GM19452 (cell line): ENCODE results near the gene CCDC12.
"Not testable (repeated sequence)": the region's sequence is repeated elsewhere in the genome, so short reads cannot be mapped to it uniquely, and the experiment has no call there.

Experiments
- ATAC-seq: cut with Tn5 transposase; IDR thresholded peaks from one replicate; pipeline ENCODE4 v1.9.1; 2021; ENCODE audit not compliant: unreplicated experiment

Gene CCDC12

DNA sequence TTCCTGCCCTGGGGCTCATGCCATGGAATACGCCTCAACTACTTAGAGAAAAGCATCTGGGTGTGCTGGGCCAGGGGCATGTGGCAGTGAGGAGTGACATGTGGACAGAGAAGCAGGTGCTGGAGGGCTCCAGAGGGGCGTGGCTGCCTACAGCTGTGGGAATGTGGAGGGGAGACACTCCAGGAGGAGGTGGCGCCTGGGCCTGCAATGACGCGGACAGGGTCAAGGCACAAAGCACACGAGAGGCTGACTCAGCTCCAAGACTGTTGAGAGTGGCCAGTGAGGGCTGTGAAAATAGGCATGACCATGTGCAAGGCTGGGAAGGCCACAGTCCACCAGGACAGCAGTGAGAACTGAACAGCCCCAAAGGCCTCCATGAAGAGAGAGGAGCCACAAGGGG lies 50.5 kb downstream of the CCDC12 start:
- ATAC-seq, result no peak

DNA sequence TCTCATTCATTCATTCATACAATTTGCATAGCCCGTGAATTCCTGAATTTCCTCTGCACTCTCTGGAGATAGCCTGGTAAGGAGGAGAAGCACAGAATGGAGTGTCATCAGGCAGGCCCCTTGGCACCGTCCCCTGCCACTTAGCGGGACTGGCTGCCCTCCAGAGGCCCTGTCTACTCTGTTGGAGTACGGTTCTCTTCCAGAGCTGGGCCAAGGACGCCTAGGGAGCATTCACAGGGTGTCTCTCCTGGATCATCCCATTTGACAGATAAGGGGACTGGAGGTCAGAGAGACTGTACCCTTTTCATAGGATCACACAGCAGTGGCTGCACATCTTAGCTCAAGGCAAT lies 51.0 kb downstream of the CCDC12 start:
- ATAC-seq, result no peak

DNA sequence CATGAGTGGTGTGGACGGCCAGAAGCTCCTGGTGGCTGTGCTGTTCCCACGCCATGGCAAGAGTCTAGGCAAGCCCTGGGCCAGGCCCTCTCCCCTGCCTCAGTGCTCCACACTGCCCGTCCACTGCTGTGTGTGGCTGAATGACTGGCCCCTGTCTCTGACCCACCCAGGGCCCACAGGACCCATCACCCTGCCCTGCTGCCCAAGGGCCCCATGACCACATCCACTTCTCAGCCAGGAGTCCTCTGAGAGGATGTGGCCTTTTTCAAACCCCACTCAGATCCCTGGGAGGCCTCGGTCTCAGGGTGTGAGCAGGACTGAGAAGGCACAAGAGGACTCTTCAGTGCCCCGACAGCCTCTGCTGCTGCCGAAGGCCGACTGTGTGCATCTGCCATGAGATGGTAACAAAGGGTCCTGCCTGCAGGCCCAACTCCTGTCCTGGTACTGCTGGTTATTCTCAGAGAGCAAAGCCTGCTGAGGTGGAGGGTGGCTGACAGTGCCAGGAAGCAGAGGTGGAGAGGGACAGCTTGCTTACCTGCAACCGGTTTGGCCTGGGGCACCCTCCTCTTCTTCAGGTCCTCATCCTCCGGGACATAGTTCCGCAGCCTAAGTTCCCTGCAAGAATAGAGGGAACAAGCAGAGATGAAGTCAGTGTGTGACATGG lies 51.5 kb downstream of the CCDC12 start:
- ATAC-seq, result no peak

DNA sequence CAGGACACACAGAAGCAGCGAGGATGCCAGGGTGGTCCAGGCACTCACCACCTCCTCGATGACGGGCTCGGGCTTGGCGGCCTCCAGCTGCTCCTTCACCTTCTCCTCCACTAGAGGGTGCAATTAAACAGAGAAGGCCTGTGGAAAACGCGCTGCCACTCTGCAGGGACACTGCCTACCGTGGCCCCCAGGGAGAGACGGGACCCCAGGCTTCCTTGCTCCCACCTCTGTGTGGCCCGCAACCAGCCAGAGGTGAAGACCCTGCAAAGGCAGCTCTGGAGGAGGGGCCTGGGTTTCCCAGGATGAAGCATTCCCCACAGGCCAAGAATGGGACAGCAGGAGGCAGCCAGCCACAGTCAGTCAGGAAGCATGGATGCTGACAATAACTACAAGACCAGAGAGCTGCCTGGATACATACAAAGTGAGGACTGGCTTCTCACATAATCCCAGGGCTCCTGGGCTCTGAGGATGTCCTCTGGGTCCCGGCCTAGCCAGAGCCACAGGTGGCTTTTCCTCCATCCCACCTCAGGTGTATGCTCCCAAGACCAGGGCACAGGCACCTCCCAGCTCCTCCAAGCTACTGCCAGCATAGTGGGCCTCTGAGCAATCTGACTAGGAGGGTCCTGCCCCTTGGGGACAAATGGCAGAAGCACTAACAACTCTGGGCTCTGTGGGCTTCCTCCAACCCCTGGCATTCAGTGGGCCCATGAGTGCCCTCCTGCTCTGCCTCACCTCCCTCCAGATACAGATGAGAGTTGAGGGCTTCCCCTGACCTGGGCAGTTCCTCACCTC lies 52.8 kb downstream of the CCDC12 start:
- no peak for ATAC-seq

DNA sequence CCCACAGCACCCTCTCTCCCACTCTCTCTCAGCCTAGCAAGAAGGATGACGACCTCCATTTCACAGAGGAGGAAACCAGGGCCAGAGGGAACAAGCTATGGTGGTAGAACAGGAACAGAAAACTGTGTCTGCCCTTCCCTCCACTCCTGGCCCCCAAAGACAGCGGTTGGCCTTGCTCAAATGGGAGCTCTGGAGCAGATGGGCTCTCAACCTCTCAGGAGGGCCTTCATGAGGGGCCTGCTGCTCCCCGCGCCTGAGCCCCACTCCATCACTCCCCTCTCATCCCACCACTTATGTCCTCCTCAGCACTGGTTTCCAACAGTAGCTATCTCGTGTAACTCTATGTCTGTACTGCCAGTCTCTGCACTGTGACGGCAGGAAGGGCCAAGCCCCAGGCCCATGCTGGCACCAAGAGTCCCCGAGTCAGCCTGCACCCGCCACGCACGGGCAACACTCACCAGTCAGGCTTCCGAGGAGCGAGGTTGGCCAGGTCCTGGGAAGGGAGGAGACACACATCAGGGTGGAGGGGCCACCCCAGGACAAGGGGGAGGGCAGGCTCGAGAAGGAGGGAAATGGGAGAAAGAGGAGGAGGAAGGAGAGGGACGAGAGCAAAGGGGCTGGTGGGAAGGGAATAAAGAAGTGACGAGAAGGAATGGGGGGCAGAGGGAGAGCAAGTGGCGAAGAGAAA lies 53.5 kb downstream of the CCDC12 start:
- no peak for ATAC-seq

DNA sequence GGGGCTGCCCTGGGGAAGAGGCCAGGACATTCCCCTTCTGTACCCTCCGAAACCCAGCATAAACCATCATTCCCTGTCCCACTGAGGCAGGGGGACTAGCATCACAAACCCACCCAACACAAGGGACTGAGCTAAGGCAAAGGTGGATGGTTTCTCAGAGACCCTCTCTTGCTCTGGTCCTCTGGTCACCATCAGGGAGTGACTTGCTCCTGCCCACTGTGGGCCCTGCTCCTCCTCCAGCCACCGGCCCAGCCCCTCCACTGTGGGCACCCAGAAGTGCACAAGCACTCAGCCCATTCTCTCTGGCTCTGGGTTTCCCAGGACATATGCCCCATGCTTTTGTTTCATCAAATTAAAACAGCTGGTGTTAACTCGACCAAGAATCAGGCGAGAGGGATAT lies 54.1 kb downstream of the CCDC12 start:
- no peak for ATAC-seq

DNA sequence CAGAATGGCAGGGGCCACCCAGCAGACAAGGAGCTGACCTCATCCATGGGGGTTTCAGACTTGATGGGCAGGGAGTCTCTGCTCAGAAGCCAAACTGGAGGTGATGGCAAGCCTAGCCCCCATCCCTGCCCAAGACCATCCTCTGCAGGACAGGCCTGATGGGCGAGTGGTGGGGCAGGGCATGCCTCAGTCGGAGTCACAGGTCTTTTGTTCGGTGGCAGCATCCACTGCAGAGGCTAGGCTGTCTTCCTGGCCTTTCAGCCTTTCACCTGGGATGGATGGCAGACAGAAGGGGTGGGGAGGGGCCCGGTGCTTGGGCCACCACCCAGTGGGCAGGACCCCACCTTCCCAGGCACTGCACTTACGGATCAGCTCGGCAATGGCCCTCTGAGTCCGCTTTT lies 54.7 kb downstream of the CCDC12 start:
- no peak for ATAC-seq

DNA sequence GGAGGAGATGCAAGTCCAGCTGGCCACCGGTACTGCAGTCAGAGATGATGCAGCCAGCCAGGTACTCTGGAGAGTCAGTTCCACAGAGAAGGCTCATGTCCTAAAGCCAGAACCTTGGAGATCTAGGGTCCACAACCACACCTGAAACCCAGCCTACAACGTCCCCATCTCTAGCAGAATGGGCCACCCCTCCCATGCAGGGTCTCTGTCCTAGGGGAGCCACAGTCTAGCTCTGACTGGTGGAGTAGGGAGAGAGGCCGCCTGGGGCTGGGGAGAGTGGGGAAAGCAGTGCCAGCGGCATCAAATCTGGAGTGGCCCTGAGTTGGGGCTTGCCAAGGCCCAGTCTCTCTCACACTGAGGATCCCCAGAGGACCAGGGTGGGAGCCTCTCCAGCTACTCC lies 55.5 kb downstream of the CCDC12 start:
- ATAC-seq, result no peak

DNA sequence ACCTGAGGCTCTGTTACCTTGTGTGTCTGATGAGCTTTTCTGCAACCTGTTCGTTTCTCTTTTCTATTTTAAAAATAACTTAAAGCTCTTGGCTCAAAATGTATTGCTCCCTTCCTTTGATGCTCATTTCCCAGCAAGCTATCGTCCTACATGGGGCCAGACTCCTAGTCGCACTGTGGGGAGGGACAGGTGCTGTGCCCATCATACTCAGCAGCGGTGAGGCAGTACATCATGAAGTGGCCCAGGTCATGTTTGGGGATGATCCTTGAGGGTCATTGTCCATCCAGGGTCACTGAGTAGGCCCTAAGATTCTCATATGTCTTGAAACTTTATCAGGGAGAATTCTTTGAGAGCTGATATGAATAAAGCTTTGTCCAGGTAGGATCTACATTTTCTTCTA lies 57.9 kb downstream of the CCDC12 start:
- no peak for ATAC-seq

DNA sequence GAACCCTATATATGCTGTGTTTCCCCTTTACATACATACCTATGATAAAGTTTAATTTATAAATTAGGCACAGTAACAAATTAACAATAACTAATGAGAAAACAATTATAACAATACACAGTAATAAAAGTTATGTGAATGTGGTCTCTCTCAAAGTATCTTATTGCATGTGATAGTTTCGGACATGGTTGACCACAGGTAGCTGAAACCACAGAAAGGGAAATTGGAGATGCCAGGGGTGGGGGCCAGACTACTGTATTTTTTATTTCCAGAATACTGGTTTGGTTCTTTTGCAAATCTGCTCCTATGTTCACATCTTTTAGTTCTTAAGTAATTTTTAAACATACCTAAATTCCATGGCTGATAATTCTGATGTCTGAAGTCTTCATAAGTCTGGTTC lies 58.3 kb downstream of the CCDC12 start:
- no peak for ATAC-seq

DNA sequence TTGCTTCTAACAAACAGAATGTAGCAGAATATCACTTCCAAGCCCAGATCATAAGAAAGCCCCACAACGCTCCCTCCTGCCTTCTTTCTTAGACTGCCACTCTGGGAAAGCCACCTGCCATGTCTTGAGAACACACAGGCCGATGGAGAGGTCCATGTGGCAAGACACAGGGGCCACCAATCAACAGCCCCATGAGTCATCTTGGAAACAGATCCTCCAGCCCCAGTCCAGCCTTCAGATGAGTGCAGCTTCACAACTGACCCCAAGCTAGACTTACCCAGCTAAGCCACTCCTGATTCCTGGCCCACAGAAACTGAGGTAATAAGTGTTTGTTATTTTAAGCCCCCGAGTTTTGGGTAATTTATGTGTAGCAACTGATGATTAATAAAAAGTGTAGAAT lies 59.3 kb downstream of the CCDC12 start:
- no peak for ATAC-seq

DNA sequence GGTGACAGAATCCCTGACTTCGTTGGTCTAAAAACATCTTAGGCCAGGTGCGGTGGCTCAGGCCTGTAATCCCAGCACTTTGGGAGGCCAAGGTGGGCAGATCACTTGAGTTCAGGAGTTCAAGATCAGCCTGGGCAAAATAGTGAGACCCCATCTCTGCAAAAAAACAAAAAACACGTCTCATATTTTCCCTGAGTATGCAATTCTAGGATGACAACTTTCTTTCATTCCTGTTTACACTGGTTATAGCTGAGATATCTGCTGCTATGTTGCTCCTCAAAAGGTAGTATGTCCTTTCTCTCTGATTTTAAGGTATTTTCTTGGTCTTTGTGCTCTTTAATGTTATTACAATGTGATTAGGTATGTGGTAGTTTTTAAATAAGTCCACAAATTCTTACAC lies 59.7 kb downstream of the CCDC12 start:
- ATAC-seq, result no peak

DNA sequence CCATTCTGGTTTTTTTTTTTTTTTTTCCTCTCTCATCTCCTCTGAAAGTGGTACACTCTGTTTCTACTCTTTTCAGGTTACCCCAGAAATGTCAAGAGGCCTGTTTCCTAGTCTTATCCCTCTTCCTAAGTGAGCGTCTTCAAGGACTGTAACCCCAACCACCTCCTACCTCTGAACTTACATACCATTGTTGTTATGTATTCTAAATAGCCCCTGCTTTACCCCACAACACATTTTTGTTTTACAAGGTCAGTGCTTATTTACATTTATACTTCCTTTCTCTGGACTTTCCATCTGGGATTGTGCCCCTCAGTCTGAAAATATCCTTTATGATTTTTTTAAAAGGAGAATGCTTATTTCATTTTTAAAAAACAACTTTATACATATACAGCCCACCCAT lies 60.3 kb downstream of the CCDC12 start:
- no peak for ATAC-seq

DNA sequence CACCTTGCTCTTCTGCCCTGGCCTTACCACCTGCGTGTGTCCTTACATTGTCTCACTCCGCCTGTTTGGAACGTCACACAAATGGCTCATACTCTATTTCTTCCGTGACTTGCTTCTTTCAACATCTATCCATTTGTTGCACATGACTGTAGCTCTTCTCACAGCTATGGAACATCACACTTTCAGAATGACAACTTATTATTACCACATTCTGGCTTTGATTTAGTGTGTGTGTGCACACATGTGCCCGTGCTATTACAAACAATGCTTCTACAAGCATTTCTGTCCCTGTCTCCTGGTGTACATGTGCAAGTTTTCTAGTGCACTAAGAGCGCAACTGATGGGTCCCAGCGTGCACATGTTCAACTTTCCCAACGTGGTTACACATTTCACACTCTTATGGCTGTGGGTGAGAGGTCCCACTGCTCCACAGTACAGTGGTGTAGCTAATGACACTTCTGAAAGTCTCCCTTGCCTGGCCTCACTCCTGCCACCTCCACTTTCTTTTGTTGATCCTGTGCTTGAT lies 61.2 kb downstream of the CCDC12 start:
- no peak for ATAC-seq

DNA sequence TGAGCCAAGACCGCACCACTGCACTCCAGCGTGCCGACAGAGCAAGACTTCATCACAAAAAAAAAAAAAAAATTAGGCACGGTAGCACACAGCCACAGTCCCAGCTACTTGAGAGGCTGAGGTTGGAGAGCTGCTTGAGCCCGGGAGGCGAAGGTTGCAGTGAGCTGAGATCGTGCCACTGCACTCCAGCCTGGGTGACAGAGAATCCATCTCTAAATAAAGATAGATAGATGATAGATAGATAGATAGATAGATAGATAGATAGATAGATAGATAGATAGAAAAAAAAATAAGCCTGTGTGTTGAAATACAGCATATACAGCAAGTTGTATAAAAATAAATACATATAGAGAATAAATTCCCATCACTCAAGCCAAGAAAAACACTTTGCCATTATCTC lies 61.7 kb downstream of the CCDC12 start:
- ATAC-seq, result no peak

DNA sequence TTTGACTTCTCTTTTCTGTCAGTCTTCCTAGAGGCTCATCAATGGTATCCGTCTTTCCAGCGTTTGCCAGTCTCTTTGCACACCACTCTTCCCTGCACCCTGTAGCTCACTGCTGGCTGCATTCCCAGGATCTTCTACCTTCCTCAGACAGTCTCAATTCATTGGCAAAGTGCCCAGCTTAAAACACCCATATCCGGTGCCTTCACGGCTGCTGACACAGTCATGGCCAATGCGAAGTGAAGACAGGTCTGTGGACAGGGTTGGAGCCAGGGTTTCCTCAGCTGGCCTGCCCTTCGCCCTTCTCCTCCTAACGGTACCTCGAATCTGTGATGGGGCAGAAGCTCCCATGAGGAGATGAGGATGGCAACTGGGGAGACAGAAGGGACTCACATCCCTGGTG lies 62.9 kb downstream of the CCDC12 start:
- no peak for ATAC-seq

DNA sequence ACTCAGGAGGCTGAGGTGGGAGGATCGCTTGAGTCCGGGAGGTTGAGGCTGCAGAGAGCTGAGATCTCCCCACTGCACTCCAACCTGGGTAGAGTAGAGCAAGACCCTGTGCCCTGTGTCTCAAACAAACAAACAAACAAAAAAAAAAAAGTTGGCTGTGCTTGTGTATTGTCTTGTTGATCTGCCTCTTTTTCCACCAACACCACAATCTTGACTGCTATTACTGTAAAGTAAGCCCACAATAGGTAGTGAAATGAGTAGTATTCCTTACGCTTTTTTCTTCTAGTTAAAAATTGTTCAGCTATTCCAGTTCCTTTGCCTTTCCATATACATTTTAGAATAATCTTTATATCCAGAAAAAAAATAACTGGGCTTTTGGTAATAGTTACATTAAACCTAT lies 63.6 kb downstream of the CCDC12 start:
- ATAC-seq, result no peak

DNA sequence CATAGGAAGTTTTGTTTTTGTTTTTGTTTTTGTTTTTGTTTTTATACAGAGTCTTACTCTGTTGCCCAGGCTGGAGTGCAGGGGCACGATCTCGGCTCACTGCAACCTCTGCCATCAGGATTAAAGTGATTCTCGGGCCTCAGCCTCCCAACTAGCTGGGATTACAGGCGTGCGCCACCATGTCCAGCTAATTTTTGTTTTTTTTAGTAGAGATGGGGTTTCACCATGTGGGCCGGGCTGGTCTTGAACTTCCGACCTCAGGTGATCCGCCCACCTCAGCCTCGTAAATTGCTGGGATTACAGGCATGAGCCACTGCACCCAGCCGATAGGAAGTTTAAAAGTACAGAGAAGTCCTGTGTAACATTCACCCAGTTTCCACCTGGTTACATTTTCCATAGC lies 65.6 kb downstream of the CCDC12 start:
- ATAC-seq, result not testable (repeated sequence)

DNA sequence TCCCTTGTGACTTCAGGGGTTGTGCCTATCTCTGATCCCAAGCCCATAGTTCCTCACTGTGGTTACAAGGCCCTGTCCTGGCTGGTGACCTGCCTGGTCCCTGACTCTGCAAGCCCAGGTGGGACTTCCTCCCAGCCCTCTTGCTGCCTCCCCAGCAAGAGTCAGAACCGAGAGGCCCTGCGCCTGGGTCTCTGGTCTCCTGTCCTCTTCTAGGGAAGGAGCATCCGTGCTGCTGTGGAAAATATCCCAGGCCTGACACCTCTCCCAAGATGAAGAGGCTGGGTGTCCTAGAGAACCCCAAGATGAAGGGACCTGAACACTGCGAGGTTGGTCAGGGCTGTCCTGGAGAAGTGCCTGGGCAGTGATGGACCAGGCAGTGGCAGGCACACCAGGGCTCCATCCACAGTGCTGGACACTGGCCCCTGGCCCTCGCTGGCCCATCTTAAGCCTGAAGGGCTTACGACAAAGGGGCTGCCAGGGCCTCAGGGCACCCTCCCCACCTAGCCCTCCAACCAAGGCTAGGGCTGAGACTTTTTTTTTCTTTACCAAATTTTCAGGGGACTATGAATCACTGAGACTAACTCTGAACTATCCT lies 66.3 kb downstream of the CCDC12 start:
- no peak for ATAC-seq

DNA sequence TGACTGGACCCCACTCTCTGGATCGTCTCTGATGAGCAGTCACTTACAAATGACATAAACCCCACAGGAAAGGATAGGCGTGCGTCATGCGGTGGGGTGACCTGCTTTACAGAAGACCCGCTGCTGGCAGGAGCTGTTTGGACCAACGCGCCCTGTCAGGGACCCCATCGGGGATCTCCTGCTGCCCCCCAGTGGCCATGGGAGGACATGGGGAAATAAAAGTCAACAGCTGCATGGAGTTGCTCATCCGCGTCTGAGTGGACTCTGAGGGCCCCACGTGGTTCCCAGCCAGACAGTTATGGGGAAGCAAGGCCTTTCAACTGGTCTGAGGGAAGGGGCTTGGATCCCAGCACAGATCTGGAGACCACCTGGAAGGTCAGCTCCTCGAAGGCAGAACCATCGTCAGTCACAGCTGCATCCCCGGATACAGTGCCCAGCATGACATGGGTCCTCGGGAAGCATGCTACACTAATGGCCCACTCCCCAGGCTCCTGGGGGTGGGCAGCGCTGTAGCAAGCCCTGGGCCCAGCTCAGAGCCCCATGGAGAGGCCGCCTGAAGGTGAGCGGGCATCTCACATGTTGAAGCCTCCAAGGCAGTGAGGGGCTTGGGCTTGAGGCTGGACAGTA lies 66.9 kb downstream of the CCDC12 start:
- ATAC-seq, result no peak

DNA sequence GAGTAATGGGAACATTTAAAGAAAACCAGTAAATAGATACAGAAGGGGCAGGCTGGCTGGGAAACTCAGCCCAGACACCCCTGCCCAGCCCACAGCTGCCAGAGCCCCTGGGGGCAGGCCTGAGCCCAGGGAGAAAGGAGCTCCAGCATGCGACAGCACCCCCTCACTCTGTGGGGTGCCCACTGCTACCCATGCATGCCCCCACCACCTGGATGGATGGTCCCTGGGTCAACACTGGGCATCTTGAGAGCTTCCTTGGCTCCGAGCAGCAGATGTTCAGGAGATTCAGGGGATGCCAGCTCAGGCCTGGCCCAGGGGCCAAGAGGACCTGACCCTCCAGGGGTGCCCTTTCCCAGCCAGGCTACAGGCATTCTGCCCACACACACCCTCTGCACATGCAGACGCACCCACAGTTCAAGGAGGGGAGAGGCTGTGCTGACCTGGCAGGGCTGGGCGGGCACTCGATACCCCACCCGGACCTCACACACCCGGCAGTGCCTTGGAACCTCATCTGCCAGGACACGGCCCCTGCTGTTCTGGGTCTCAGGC lies 67.5 kb downstream of the CCDC12 start:
- no peak for ATAC-seq
